ENCODE data around the gene DNAAF8.

Gene DNAAF8

GRCh38 chr16:4700997-4701743, 33.2 kb upstream of the DNAAF8 start:
- no peak overlapping the region for H3K4me3 ChIP-seq (ENCODE audit: low read length)
- no peak for TF ChIP-seq CTCF (conservative IDR thresholded peaks at IDR 0.05; ENCODE audit: low read length)
- DNase-seq (ENCODE audit: low read depth), result no peak

DNA sequence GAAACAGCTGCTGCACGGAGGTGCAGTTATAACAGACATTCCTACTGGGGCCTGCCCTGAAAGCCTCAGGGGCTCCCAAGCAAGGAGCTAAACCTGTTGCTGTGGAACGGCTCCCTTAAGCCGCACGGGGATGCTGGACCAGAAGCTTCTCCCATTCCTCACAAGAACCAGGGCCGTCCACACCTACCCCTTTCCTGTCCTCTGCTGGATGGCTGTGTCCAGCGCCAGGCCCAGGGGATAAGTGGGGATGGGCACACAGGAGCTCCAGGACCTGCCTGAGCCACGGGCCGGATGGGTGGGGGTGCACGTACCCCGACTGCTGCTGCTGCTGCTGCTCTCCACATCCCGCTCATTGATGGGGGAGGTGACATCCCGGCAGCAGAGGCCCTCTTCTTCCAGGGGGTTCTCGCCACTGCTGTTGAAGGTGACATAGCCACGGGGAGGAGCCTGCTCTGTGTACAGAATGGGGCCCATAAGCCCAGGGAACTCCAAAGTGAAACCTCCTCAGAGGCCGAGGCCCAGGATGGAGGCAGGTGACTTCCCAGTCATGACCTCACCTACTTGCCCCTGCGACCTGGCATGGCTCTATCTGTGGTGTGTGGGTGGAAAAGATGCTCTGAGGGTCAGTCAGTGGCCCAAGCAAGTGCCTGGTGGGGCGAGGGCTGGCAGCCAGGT, 32.4 kb upstream of the DNAAF8 start:
- no peak for TF ChIP-seq CTCF (conservative IDR thresholded peaks at IDR 0.05; ENCODE audit: low read length)
- no peak for DNase-seq (ENCODE audit: low read depth)

DNA sequence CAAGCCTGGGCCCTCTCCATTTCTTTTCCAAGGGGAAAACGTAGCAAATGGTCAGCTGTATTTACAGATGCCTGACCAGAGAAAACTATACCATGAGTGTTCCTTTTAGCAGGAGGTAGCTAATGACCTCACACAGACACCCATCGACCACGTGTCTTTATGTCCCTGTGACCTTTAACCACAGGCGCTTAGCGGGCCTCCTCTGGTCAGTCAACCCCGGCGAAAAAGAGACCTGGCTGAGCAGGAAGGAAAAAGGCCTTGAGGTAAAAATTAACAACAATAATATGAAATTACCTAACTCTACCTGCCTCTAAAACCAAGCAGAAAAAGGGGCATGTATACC, 31.9 kb upstream of the DNAAF8 start:
- DNase-seq (ENCODE audit: low read depth), result no peak
- no peak for TF ChIP-seq CTCF (conservative IDR thresholded peaks at IDR 0.05; ENCODE audit: low read length)

More for the DNA sequence above, 32.4 kb upstream of the DNAAF8 start:
- no peak overlapping the region for H3K4me3 ChIP-seq (ENCODE audit: low read length)

DNA sequence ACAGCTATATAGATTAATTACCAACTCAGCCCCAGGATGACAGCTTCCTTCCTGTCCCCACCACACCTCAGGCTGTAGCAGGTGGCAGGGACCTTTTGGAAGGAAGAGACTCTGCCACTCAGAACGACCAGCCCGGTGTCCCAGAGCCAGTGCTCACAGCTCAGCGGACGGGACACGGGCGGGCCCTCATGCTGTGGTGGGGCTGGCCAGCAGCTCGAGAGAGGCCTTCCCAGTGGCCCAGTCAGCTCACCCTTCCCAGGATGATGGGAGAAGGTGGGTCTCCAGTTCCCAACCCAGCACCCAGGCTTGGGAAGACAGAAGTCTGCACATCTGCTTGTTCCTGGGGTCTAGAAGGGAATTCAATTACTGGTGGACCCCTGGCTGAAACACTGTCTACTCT, 30.4 kb upstream of the DNAAF8 start:
- TF ChIP-seq CTCF (conservative IDR thresholded peaks at IDR 0.05; ENCODE audit: low read length), result no peak
- no peak overlapping the region for H3K4me3 ChIP-seq (ENCODE audit: low read length)
- DNase-seq (ENCODE audit: low read depth), result no peak

More for the DNA sequence above, 31.9 kb upstream of the DNAAF8 start:
- no peak overlapping the region for H3K4me3 ChIP-seq (ENCODE audit: low read length)

GRCh38 chr16:4704491-4704890, 29.8 kb upstream of the DNAAF8 start:
- no peak for DNase-seq (ENCODE audit: low read depth)
- no peak overlapping the region for H3K4me3 ChIP-seq (ENCODE audit: low read length)
- TF ChIP-seq CTCF (conservative IDR thresholded peaks at IDR 0.05; ENCODE audit: low read length), result no peak

DNA sequence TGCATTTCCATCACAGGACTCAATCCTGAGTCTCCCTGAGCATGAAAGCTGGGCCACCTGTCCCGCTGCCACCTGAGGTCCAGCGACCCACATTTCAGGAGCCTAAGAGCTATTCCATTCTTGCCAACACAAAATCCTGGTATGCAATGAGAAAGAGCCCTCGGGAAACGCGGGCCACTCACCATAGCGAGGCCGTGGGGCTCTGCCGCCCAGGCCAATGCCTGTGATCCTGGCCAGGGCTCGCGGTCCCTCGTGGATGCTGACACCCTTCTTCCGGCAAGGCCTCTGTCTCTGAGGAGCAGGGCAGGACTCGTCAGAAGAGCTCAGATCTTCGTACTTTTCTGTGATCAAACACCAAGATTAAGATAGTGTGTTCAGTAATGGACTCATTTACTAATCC, 29.4 kb upstream of the DNAAF8 start:
- no peak overlapping the region for H3K4me3 ChIP-seq (ENCODE audit: low read length)
- no peak for TF ChIP-seq CTCF (conservative IDR thresholded peaks at IDR 0.05; ENCODE audit: low read length)
- DNase-seq (ENCODE audit: low read depth), result no peak

DNA sequence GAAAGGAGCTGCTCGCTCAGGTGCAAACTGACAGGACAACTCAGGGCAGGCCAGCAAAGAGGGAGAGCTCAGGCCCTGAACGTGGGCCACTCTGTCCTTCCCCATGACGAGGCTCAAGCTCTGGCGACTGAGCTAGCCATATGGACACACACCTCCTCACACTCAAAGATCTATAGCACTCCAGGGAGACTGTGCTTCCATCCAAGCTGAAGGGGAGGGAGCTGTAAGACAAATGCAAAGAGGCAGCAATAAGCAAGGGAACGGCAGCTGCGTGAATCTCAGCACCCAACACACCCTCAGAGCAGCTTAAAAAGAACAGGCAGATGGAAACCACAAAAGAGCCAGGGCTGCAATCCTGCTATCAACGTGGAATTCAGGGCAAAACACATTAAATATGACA, 27.5 kb upstream of the DNAAF8 start:
- DNase-seq (ENCODE audit: low read depth), result no peak
- no peak overlapping the region for H3K4me3 ChIP-seq (ENCODE audit: low read length)
- TF ChIP-seq CTCF (conservative IDR thresholded peaks at IDR 0.05; ENCODE audit: low read length), result no peak
